Measurements from ENCODE around the gene MTFMT. TPM values are rescaled to one million over a fixed set of nuclear protein-coding genes. Genes with fewer than 3 reads are reported as not detected.
A peak's percentile ranks its signal among the peaks of the same experiment; 100 is the strongest.

The MTFMT gene
- total and polyA plus RNA-seq, 2 of the 13 experiments (the other 11 are each of a cell fraction or from before 2014, with no cell fraction given), result 9.9 to 23.2 TPM

DNA sequence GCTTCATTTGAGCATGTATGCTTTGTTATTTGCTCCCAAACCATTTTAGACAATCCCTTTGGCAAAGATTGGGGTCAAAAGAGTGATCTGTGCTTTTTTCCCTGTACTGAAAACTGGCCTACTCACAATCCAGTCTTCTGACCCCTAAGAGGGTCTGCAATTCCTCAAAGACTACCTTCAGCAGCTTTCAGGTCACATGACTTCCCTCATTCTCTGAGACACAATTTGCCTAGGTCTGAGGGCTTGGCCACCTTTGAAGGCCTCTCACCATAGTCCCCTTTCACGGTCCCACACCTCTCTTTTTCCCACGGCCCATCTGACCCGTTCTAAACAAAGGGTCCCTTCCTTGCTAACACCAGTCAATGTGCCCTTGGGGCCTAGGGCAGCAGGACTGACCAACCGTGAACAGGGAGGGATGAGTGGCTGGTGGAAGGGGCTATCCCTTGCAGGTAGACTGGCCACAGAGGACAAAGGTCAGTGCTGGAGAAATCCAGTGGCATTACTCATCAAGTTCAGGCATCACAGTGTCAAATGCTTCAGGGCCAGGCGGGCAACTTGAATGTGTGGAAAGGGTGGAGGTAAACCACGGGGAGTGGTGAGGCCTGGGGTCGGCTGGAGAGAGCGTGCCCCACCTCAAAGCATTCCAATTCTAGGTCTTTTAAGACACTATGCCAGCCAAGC is 27.6 kb upstream of the MTFMT start (continued):
- TF ChIP-seq, protein P1, sequence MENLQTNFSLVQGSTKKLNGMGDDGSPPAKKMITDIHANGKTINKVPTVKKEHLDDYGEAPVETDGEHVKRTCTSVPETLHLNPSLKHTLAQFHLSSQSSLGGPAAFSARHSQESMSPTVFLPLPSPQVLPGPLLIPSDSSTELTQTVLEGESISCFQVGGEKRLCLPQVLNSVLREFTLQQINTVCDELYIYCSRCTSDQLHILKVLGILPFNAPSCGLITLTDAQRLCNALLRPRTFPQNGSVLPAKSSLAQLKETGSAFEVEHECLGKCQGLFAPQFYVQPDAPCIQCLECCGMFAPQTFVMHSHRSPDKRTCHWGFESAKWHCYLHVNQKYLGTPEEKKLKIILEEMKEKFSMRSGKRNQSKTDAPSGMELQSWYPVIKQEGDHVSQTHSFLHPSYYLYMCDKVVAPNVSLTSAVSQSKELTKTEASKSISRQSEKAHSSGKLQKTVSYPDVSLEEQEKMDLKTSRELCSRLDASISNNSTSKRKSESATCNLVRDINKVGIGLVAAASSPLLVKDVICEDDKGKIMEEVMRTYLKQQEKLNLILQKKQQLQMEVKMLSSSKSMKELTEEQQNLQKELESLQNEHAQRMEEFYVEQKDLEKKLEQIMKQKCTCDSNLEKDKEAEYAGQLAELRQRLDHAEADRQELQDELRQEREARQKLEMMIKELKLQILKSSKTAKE (CRISPR knock-in tag; IDR thresholded peaks at IDR 0.05; ENCODE audit: borderline replicate concordance), result no peak; the same call in 1 of the 2 replicates
- TF ChIP-seq ZBTB8A (CRISPR knock-in tag; IDR thresholded peaks at IDR 0.05; ENCODE audit: borderline replicate concordance, low read depth) (no peak), SP140L (CRISPR knock-in tag; IDR thresholded peaks at IDR 0.05; ENCODE audit: borderline replicate concordance) (no peak), KLF16 (CRISPR knock-in tag; IDR thresholded peaks at IDR 0.05) (peak in 1 of 2 experiments; percentile 68; a peak in 2 of 4 replicates), ZNF264 (CRISPR knock-in tag; IDR thresholded peaks at IDR 0.05) (no peak), MAZ (IDR thresholded peaks at IDR 0.05; ENCODE audit: borderline replicate concordance, low read depth, low read length) (0 out of 2 replicates have a peak, but pooled peaks have one; percentile 53), MAZ (CRISPR knock-in tag; IDR thresholded peaks at IDR 0.05; ENCODE audit: low read depth) (0 out of 2 replicates have a peak, but pooled peaks have one; percentile 44), ZNF782 (CRISPR knock-in tag; IDR thresholded peaks at IDR 0.05; ENCODE audit: borderline replicate concordance) (no peak), KLF13 (CRISPR knock-in tag; IDR thresholded peaks at IDR 0.05) (no peak), ZNF484 (CRISPR knock-in tag; IDR thresholded peaks at IDR 0.05; ENCODE audit: borderline replicate concordance, low read depth) (no peak), HDAC2 (CRISPR knock-in tag; IDR thresholded peaks at IDR 0.05) (peak; percentile 87), PITX1 (CRISPR knock-in tag; IDR thresholded peaks at IDR 0.05) (peak; percentile 47; the same call in 1 of the 2 replicates), ZNF737 (CRISPR knock-in tag; IDR thresholded peaks at IDR 0.05; ENCODE audit: borderline replicate concordance) (no peak), SMARCE1 (IDR thresholded peaks at IDR 0.05; ENCODE audit: borderline replicate concordance) (no peak), ZSCAN30 (CRISPR knock-in tag; IDR thresholded peaks at IDR 0.05) (no peak)
- TF ChIP-seq, protein P2, sequence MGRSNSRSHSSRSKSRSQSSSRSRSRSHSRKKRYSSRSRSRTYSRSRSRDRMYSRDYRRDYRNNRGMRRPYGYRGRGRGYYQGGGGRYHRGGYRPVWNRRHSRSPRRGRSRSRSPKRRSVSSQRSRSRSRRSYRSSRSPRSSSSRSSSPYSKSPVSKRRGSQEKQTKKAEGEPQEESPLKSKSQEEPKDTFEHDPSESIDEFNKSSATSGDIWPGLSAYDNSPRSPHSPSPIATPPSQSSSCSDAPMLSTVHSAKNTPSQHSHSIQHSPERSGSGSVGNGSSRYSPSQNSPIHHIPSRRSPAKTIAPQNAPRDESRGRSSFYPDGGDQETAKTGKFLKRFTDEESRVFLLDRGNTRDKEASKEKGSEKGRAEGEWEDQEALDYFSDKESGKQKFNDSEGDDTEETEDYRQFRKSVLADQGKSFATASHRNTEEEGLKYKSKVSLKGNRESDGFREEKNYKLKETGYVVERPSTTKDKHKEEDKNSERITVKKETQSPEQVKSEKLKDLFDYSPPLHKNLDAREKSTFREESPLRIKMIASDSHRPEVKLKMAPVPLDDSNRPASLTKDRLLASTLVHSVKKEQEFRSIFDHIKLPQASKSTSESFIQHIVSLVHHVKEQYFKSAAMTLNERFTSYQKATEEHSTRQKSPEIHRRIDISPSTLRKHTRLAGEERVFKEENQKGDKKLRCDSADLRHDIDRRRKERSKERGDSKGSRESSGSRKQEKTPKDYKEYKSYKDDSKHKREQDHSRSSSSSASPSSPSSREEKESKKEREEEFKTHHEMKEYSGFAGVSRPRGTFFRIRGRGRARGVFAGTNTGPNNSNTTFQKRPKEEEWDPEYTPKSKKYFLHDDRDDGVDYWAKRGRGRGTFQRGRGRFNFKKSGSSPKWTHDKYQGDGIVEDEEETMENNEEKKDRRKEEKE (IDR thresholded peaks at IDR 0.05), result no peak
- TF ChIP-seq, protein P3, sequence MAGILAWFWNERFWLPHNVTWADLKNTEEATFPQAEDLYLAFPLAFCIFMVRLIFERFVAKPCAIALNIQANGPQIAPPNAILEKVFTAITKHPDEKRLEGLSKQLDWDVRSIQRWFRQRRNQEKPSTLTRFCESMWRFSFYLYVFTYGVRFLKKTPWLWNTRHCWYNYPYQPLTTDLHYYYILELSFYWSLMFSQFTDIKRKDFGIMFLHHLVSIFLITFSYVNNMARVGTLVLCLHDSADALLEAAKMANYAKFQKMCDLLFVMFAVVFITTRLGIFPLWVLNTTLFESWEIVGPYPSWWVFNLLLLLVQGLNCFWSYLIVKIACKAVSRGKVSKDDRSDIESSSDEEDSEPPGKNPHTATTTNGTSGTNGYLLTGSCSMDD (CRISPR knock-in tag; IDR thresholded peaks at IDR 0.05), result no peak
- TF ChIP-seq, protein P4, sequence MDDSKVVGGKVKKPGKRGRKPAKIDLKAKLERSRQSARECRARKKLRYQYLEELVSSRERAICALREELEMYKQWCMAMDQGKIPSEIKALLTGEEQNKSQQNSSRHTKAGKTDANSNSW (CRISPR knock-in tag; IDR thresholded peaks at IDR 0.05; ENCODE audit: borderline replicate concordance), result no peak
- TF ChIP-seq, protein P5, sequence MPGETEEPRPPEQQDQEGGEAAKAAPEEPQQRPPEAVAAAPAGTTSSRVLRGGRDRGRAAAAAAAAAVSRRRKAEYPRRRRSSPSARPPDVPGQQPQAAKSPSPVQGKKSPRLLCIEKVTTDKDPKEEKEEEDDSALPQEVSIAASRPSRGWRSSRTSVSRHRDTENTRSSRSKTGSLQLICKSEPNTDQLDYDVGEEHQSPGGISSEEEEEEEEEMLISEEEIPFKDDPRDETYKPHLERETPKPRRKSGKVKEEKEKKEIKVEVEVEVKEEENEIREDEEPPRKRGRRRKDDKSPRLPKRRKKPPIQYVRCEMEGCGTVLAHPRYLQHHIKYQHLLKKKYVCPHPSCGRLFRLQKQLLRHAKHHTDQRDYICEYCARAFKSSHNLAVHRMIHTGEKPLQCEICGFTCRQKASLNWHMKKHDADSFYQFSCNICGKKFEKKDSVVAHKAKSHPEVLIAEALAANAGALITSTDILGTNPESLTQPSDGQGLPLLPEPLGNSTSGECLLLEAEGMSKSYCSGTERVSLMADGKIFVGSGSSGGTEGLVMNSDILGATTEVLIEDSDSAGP (CRISPR knock-in tag; IDR thresholded peaks at IDR 0.05; ENCODE audit: borderline replicate concordance), result peak; percentile 63
- TF ChIP-seq, protein P6, sequence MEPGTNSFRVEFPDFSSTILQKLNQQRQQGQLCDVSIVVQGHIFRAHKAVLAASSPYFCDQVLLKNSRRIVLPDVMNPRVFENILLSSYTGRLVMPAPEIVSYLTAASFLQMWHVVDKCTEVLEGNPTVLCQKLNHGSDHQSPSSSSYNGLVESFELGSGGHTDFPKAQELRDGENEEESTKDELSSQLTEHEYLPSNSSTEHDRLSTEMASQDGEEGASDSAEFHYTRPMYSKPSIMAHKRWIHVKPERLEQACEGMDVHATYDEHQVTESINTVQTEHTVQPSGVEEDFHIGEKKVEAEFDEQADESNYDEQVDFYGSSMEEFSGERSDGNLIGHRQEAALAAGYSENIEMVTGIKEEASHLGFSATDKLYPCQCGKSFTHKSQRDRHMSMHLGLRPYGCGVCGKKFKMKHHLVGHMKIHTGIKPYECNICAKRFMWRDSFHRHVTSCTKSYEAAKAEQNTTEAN (CRISPR knock-in tag; conservative IDR thresholded peaks at IDR 0.05), result no peak
